HG03196 (cell line): ENCODE measurements around the gene KCNK3.
"Not testable (repeated sequence)": the region's sequence is repeated elsewhere in the genome, so short reads cannot be mapped to it uniquely, and the experiment has no call there.

ENCODE experiments used
- ATAC-seq: cut with Tn5 transposase; IDR thresholded peaks from one replicate; pipeline ENCODE4 v1.9.1; 2021; ENCODE audit not compliant: unreplicated experiment

KCNK3 gene

DNA sequence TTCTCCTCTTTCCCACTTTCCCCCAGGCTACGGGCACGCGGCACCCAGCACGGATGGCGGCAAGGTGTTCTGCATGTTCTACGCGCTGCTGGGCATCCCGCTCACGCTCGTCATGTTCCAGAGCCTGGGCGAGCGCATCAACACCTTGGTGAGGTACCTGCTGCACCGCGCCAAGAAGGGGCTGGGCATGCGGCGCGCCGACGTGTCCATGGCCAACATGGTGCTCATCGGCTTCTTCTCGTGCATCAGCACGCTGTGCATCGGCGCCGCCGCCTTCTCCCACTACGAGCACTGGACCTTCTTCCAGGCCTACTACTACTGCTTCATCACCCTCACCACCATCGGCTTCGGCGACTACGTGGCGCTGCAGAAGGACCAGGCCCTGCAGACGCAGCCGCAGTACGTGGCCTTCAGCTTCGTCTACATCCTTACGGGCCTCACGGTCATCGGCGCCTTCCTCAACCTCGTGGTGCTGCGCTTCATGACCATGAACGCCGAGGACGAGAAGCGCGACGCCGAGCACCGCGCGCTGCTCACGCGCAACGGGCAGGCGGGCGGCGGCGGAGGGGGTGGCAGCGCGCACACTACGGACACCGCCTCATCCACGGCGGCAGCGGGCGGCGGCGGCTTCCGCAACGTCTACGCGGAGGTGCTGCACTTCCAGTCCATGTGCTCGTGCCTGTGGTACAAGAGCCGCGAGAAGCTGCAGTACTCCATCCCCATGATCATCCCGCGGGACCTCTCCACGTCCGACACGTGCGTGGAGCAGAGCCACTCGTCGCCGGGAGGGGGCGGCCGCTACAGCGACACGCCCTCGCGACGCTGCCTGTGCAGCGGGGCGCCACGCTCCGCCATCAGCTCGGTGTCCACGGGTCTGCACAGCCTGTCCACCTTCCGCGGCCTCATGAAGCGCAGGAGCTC lies 35.4 kb downstream of the KCNK3 start:
- ATAC-seq: no peak

GRCh38 chr2:26729311-26729710 lies 36.8 kb downstream of the KCNK3 start:
- no peak for ATAC-seq

DNA sequence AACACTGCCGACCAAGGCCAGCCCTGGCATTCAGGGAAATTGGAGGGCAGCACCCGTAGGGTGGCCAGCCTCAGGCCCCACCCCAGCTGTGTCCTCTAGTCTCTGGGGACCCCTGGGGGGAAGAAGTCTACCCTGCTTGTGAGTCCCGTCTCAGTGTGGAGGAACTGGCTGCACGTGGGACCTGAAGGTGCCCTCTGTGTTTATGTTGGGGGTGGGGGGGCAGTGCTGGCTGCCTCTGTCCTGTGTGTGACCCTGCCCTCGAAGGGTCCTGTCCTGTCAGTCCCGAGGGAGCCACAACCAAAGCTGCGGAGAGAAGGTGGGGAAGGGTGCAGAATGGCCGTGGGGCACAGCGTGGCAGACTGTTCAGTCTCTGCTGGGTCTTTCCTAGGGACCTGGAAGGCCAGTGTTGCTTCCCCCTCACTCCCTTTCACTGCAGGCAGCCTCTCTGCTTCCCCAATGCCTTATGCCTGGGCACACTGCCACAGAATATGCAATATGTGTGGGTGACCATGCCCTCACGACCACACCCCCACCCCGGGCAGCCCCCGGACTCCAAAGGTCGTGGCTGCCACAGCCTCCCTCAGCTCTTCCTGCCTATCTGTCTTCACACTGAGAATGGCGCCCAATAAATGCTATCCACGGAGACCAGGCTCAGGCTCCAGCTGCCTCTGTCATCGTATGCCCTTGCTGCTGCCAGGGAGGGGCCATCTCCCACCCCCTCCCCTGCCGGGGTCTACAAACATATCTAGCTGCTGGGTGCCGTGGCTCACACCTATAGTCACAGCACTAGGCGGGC lies 38.2 kb downstream of the KCNK3 start:
- ATAC-seq: no peak

DNA sequence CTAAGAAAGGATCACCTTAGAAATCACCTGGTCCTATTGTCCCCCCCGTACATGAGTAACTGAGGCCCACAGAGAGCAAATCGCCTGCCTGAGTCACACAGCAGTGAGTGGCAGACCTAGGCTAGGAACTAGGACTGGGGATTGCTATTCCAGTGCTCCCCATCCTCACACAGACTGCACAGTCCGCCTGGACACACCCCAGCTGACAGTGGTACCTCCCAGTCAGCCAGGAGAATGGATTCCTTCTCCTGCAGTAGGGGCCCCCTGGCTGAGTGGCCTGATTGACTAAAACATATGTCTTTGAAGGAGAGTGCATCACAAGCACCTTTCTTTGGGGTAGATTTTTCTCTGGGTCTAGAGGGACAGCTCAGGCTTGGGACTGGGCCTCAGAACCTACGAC lies 39.2 kb downstream of the KCNK3 start:
- ATAC-seq: no peak

GRCh38 chr2:26732446-26732845 lies 39.9 kb downstream of the KCNK3 start:
- no peak for ATAC-seq

GRCh38 chr2:26733413-26733812 lies 40.9 kb downstream of the KCNK3 start:
- no peak for ATAC-seq

- no peak for ATAC-seq
Measured at GRCh38 chr2:26735097-26735496, 42.6 kb downstream of the KCNK3 start.

GRCh38 chr2:26735883-26736588 lies 43.5 kb downstream of the KCNK3 start:
- no peak for ATAC-seq

DNA sequence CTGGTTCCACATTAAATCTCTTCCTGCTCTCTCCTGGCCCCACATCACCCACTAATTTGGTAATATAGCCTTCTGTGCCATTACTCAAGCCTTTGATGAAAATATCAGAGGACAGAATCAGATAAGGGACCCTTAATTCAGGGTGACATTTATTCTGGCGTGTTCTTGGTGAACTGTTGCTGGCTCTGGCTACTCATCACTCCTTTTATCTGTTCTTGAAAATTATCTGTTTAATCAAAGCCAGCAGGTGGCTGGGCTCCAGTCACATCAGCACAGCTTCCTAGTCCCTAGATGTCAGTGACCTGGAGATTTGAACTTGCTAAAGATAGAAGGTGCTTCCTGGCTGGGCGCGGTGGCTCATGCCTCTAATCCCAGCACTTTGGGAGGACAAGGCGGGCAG lies 44.7 kb downstream of the KCNK3 start:
- no peak for ATAC-seq

DNA sequence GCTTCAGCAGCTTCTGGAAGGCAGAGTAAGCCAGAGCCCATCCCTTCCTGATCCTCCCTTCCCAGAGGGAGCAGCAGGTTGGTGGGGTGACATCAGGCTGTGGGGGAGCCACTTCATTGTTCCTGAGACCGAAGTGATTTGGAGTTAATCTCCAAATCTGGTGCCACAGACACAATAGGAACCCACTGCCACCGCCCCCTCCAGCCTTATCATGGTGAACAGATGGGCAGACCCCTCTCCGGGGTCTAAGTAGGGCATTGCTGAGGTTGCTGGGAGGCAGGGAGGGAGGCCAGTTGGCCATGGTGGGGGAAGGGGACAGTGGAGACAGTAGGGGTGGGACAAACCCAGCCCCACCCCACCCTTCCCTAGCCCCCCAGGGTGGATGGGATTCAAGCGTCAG lies 46.0 kb downstream of the KCNK3 start:
- no peak for ATAC-seq

DNA sequence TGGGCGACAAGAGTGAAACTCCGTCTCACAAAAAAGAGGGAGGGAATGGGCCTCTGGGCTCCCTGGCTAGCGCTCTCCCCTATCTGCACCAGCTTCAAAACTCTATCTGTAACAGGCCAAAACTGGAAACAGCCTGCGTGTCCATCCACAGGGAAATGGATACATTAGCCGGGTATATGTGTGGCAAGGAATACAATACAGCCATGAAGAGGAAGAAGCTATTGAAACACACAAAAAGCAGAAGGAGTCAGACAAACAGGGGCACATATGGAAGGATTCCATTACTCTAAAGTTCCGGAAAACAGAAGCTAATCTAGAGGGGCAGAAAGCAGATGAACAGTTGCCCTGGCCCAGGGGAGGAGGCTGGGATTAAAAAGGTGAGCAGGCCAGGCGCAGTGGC lies 47.0 kb downstream of the KCNK3 start:
- no peak for ATAC-seq

DNA sequence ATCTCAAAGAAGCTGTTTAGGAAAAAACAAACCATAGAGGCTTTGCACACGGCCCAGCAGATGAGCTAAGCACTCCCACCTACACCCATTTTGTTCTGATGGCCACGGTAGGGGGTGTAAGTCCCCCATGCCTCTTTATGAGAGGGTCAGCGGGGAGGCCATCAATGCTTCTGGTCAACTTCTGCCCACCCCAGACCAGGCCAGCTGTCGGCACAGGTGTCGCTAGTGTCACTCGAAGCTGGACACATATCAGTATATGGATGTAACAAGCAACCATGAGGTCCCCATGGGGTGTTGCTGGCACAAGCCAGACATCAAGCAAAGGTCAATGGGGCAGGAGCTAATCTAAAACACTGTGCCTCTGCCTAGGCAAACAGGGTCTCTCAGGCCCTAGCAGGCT lies 47.8 kb downstream of the KCNK3 start:
- ATAC-seq: no peak

DNA sequence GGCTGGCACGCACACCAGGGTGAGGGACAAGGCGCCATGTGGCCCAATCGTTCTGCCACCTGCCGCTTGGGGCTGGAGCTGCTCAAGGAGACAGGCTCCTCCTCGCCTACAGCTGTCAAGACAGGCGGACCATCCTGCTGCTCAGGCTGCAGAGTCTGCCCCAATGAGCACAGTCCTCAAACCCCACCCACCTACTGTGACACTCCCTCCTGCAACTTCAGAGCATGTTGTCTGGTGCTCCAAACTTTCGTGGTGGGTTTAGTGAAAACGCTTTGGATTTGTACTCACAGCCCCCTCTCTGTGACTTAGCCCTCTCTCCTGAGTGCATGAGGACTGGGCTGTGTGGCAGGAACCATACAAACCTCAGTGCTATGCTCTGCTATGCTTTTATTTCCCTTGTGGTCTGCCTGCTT lies 48.4 kb downstream of the KCNK3 start:
- ATAC-seq: no peak

GRCh38 chr2:26742048-26742770 lies 49.7 kb downstream of the KCNK3 start:
- ATAC-seq: no peak

- no peak for ATAC-seq
Measured at GRCh38 chr2:26743852-26744251, 51.3 kb downstream of the KCNK3 start.

DNA sequence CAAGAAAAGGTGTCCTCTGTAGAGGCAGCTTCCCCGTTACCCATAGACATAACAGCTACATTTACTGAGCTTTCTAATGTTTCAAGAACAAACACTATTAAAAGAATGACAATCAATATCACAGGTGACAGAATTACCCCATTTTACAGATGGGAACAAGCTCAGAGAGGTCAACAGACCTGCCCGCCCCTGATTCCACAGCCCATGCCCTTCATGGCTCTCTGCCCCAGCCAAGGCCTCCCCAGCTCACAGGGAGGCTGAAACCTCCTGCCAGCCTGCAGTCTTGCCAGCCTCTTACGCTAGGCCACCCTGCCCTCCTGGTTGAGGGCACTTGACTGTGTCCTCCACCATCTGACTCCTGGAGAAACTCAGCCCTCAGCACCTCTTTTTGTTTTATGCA lies 52.4 kb downstream of the KCNK3 start:
- ATAC-seq: no peak

GRCh38 chr2:26745609-26746327 lies 53.2 kb downstream of the KCNK3 start:
- ATAC-seq: peak; percentile 64

- no peak for ATAC-seq
Measured at GRCh38 chr2:26746934-26747333, 54.4 kb downstream of the KCNK3 start.

GRCh38 chr2:26749787-26750420 lies 57.4 kb downstream of the KCNK3 start:
- not testable (repeated sequence) for ATAC-seq

- ATAC-seq: not testable (repeated sequence)
Measured at GRCh38 chr2:26750467-26750866, 57.9 kb downstream of the KCNK3 start.
